LNCaP clone FGC (cell line): ENCODE data around the gene PIEZO1.

Experiments
- DNase-seq: peaks from one replicate; pipeline ENCODE4 v3.0.0-alpha.2; 2011; ENCODE audit warnings: low read depth
- H3K4me3 ChIP-seq: 2 replicates; pipeline ENCODE4 v1.5.1; 2011; ENCODE audit warnings: mild to moderate bottlenecking, low read depth, low read length, control low read depth
- TF ChIP-seq, protein P1 (sequence below): IDR thresholded peaks from 2 replicates; pipeline ENCODE4 v1.5.1; 2012; ENCODE audit warnings: mild to moderate bottlenecking; ENCODE audit not compliant: control insufficient read depth, insufficient read depth; ENCODE audit errors: extremely low read depth

PIEZO1 gene

DNA sequence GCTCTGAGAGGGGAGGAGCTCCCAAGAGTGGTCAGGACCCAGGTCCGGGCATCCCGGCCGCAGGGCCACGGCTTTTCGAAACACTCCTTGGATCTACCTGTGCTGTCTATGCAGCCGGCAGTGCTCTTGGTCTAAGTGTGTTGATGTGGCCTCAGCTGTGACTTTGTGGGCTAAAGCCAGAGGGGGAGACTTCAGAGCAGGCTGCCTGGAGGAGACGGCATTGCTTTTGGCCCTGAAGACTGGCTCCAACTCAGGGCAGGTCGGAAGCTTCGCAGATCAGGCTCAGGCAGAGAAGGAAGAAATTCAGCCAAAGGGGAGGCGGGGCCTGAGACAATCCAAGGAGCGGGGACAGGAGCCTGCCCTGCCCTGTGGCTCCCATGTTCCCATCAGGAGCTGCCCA, 31.4 kb downstream of the PIEZO1 start:
- H3K4me3 ChIP-seq: no peak overlapping the region
- no peak for DNase-seq
- TF ChIP-seq, protein P1, sequence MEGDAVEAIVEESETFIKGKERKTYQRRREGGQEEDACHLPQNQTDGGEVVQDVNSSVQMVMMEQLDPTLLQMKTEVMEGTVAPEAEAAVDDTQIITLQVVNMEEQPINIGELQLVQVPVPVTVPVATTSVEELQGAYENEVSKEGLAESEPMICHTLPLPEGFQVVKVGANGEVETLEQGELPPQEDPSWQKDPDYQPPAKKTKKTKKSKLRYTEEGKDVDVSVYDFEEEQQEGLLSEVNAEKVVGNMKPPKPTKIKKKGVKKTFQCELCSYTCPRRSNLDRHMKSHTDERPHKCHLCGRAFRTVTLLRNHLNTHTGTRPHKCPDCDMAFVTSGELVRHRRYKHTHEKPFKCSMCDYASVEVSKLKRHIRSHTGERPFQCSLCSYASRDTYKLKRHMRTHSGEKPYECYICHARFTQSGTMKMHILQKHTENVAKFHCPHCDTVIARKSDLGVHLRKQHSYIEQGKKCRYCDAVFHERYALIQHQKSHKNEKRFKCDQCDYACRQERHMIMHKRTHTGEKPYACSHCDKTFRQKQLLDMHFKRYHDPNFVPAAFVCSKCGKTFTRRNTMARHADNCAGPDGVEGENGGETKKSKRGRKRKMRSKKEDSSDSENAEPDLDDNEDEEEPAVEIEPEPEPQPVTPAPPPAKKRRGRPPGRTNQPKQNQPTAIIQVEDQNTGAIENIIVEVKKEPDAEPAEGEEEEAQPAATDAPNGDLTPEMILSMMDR: no peak

- H3K4me3 ChIP-seq: no peak overlapping the region
- DNase-seq: no peak
- TF ChIP-seq, protein P1: no peak
Measured at GRCh38 chr16:88753191-88753590, 31.8 kb downstream of the PIEZO1 start.

- no peak overlapping the region for H3K4me3 ChIP-seq
- TF ChIP-seq, protein P1: no peak
- DNase-seq: no peak
Measured at GRCh38 chr16:88752386-88753002, 32.5 kb downstream of the PIEZO1 start.

- H3K4me3 ChIP-seq: no peak overlapping the region
- DNase-seq: no peak
Measured at GRCh38 chr16:88750854-88751253, 34.2 kb downstream of the PIEZO1 start.

DNA sequence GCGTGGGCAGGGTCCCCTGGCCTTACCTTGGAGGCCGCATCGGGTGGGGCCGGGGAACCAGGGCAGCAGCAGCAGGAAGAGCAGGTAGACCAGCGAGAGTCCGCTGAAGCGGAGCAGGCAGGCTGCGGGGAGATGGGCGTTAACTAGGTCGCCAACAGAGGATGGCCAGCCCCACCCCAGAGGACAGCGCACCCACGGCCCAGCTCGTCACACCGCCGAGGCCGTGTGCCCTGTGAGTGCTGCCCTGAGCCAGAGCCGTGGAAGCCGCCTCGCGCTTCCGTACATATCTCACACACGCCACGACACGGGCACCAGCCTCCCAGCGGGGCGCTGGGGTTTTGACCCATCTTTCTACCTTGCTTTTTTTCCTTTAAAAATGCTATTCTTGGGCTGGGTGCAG, 35.7 kb downstream of the PIEZO1 start:
- H3K4me3 ChIP-seq: no peak overlapping the region
- no peak for DNase-seq
- TF ChIP-seq, protein P1: no peak

More at GRCh38 chr16:88750854-88751253, 34.2 kb downstream of the PIEZO1 start:
- TF ChIP-seq, protein P1: no peak

DNA sequence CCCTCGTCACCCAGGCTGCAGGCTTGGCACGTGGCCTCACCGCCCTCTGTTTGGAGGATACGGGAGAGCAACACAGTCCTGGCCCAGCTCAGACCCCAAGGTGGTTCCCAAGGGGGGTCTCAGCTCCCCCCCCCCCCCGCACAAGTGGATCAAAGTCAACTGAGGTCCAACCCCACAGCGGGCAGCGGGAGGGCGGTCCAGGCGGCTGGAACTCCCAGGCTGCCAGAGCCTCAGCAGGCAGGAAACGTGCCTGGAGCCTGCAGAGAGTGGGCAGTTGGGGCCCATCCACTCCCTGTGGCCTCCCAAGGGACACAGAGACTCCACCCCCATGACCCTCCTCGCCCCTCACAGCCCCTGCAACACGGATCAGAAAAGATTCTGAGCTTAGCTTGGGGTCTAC, 36.7 kb downstream of the PIEZO1 start:
- no peak for DNase-seq
- H3K4me3 ChIP-seq: no peak overlapping the region
- TF ChIP-seq, protein P1: no peak
